Upper lobe of right lung (tissue), 1 donor: Measurements from ENCODE around the gene ZNF592. TPM values are rescaled to one million over a fixed set of nuclear protein-coding genes. Genes with fewer than 3 reads are reported as not detected.

Experiments used
- ATAC-seq: fragments of 200-7000 bp; cut with Tn5 transposase; one replicate; pipeline ENCODE4 v1.9.1; 2020; ENCODE audit warnings: mild to moderate bottlenecking, moderate library complexity
- DNase-seq: peaks from one replicate; pipeline ENCODE4 v3.0.0-alpha.2; 2020
- H3K27ac ChIP-seq: fragments of 200-600 bp; one replicate; pipeline ENCODE4 v1.8.0; 2022
- H3K27me3 ChIP-seq: fragments of 200-600 bp; one replicate; pipeline ENCODE4 v1.8.0; 2022; ENCODE audit warnings: mild to moderate bottlenecking
- H3K36me3 ChIP-seq: fragments of 200-600 bp; one replicate; pipeline ENCODE4 v1.8.0; 2022
- H3K4me1 ChIP-seq: fragments of 200-600 bp; one replicate; pipeline ENCODE4 v1.8.0; 2022
- H3K4me3 ChIP-seq: fragments of 200-600 bp; one replicate; pipeline ENCODE4 v1.8.0; 2022; ENCODE audit warnings: mild to moderate bottlenecking
- H3K9me3 ChIP-seq: fragments of 200-600 bp; one replicate; pipeline ENCODE4 v1.8.0; 2022
- CTCF ChIP-seq: fragments of 200-600 bp; IDR thresholded peaks from one replicate; pipeline ENCODE4 v1.8.0; 2022; ENCODE audit warnings: antibody characterized with exemption
- intact Hi-C: fragments of 100-400 bp; cut with DNase I; formaldehyde crosslinking; loops from one replicate; pipeline ENCODE4 v1.11.0; 2022
- total RNA-seq: library from RNA; stranded (reverse); fragmentation: NEBNext Ultra II Directional; extraction: Animal tissue kit (Norgen Biotek cat#: 25700); gene quantifications from one replicate; pipeline ENCODE4 v1.2.1, GENCODE V29; 2021
- donor health status: DM: no; HTN: yes; CAD: no; lungs with severe emphysema.

The ZNF592 gene
- total RNA-seq, 1 donor from 2014 or later, result 33.3 TPM

GRCh38 chr15:84714821-84715220, 33.6 kb upstream of the ZNF592 start:
- Histone ChIP-seq H3K36me3 (peaks cover 20% of the 10 kb centered on the region), H3K27ac (peak overlapping the region; percentile 98), H3K27me3 (no peaks in the 10 kb centered on the region), H3K4me1 (peaks cover 18% of the 10 kb centered on the region), H3K9me3 (no peaks in the 10 kb centered on the region), H3K4me3 (peak overlapping the region; percentile 96)
- intact Hi-C loops, result no loop called here
- DNase-seq (no peak), ATAC-seq (no peak)
- no peak for TF ChIP-seq CTCF

- H3K4me1 ChIP-seq, result peaks cover 18% of the 10 kb centered on the region
- no peak for TF ChIP-seq CTCF
- peak; percentile 0 for ATAC-seq
- peaks cover 15% of the 10 kb centered on the region for H3K36me3 ChIP-seq
- intact Hi-C loops, result no loop called here
- no peaks in the 10 kb centered on the region for H3K9me3 ChIP-seq
- peak overlapping the region; percentile 98 for H3K27ac ChIP-seq
- no peak for DNase-seq
- H3K27me3 ChIP-seq, result no peaks in the 10 kb centered on the region
- H3K4me3 ChIP-seq, result peak overlapping the region; percentile 96
These were observed 32.9 kb upstream of the ZNF592 start for GRCh38 chr15:84715441-84716035.

- intact Hi-C loops, result no loop called here
- TF ChIP-seq CTCF, result no peak
- peak; percentile 98 for ATAC-seq
- Histone ChIP-seq H3K4me3 (peak within 1 kb of the TSS; percentile 96), H3K4me1 (peaks cover 20% of the 10 kb centered on the region), H3K9me3 (no peaks in the 10 kb centered on the region), H3K27me3 (no peaks in the 10 kb centered on the region), H3K36me3 (peaks cover 9% of the 10 kb centered on the region), H3K27ac (peak within 1 kb of the TSS; percentile 98)
- peak; percentile 98 for DNase-seq
These were observed 32.2 kb upstream of the ZNF592 start, which contains the start of gene SEC11A for GRCh38 chr15:84716036-84716732. TSS of gene SEC11A (minus strand) at chr15:84716139. CDS start at chr15:84716075, 64 bp downstream.

GRCh38 chr15:84721371-84721770, 27.0 kb upstream of the ZNF592 start:
- Histone ChIP-seq H3K4me3 (no peak overlapping the region), H3K27ac (no peak overlapping the region), H3K9me3 (no peaks in the 10 kb centered on the region), H3K27me3 (no peaks in the 10 kb centered on the region), H3K4me1 (peaks cover 13% of the 10 kb centered on the region), H3K36me3 (no peaks in the 10 kb centered on the region)
- ATAC-seq (no peak), DNase-seq (no peak)
- TF ChIP-seq CTCF, result no peak
- intact Hi-C loops, result no loop called here

- H3K27me3 ChIP-seq, result no peaks in the 10 kb centered on the region
- H3K9me3 ChIP-seq, result no peaks in the 10 kb centered on the region
- peaks cover 13% of the 10 kb centered on the region for H3K4me1 ChIP-seq
- H3K4me3 ChIP-seq, result no peak overlapping the region
- TF ChIP-seq CTCF, result no peak
- DNase-seq (no peak), ATAC-seq (no peak)
- H3K27ac ChIP-seq, result no peak overlapping the region
- intact Hi-C loops, result no loop called here
- H3K36me3 ChIP-seq, result no peaks in the 10 kb centered on the region
These were observed 25.8 kb upstream of the ZNF592 start for GRCh38 chr15:84722628-84723027.
